GM18951 (cell line): Measurements from ENCODE around the gene MC2R.

Source experiments
- POLR2A ChIP-seq: IDR thresholded peaks from 4 replicates; pipeline ENCODE4 v1.6.1; 2011; ENCODE audit warnings: mild to moderate bottlenecking; ENCODE audit not compliant: insufficient read length, insufficient read depth; ENCODE audit errors: extremely low read depth
- in situ Hi-C: fragments of 300-500 bp; cut with MboI; formaldehyde crosslinking; loops from one replicate; pipeline ENCODE4 v1.12.0; 2022; ENCODE audit warnings: low sequenced_read_pairs, mixed read lengths, inconsistent platforms; ENCODE audit not compliant: unreplicated experiment

MC2R gene

DNA sequence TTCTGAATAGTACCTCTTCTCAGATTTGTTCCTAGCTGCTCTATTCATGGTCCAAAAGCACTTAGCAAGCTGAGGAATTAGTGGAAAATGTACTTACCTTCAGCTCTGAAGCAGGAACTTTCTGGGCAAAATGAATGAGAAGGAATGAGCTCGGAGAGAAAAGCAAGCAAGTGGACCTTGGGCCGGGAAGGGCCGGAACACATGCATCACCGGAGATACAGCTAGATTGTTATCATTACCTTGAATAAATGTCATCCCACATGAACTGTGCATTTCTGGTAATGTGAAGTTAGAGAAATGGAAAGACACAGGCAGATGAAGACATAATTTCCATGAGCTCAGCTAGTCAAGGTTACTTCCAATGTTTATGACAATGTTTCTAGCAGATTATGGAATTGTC lies at the start of gene MC2R:
MC2R (minus strand) TSS at position 146 of the 400 bp plus-strand sequence. CDS start 30,018 bp downstream, outside the sequence.
- TF ChIP-seq POLR2A, result no peak

DNA sequence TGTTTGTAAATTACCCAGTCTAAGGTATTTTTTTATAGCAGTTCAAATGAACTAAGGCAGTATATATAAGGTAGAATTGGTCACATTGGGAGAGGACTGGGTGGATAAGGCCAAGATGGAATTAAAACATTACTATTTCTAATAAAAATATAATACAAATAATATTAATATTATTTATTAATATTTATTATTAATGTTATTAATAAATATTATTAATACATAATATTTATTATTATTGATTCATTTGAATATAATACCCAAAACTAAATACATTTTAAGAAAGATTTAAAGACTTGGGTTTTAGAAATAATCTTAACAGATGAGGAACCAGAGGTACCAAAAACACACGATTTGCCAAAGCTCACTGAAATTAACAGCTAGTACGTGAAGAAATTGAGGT lies 30.5 kb upstream of the MC2R start:
- in situ Hi-C loops, result no loop called here
- TF ChIP-seq POLR2A, result no peak

More for the DNA sequence above, at the start of gene MC2R:
- in situ Hi-C loops, result no loop called here

DNA sequence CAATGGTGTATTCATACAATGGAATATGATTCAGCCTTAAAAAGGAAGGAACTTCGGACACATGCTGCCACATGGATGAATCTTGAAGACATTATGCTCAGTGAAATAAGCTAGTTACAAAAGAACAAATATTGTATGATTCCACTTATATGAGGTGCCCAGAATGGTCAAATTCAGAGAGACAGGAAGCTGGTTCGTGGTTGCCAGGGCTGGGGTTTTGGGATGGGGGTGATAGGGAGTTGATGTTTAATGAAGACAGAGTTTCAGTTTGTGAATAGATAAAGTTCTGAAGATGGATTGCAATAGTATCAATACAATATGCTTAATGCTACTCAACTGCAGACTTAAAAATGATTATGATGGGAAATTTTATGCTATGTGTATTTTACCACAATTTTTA lies 28.0 kb upstream of the MC2R start:
- TF ChIP-seq POLR2A, result no peak
- in situ Hi-C loops, result no loop called here

DNA sequence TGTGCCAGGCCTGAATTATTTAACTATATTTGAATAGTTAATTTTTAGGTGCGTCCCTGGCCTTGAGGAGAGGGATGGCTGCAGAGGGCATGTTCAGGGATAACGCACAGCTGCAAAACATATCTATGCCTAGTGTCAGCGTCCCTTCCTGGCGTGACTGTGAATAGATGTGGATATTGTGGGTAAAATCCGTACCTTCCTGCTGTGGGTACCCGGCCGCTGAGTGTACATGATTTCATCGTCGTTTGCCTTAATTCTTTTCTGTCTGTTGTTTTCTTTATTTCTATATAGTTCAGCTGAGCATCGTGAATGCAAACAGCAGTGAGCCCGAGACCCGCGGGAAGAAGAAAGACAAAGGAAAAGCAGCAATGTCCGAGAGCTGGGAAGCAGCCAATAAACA lies 25.0 kb upstream of the MC2R start:
- TF ChIP-seq POLR2A, result no peak

DNA sequence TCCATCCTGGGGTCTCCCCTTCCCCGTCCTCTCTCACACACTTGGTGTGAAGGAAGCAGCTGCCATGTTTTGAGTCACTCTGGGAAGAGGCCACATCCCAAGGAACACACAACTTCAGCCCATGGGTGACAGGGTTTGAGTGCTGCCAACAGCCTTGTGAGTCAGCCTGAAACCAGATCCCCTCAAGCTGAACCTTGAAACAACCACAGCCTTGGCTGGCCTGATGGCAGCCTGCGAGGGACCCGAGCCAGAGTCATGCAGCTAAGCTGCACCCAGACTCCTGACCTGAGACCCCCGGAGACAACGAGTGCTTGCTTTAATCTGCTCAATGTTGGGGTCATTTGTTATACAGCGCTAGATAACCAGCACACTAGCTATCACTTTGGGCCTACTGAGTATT lies 19.3 kb upstream of the MC2R start:
- TF ChIP-seq POLR2A, result no peak
- in situ Hi-C loops, result no loop called here

More for the DNA sequence above, 25.0 kb upstream of the MC2R start:
- in situ Hi-C loops, result no loop called here

DNA sequence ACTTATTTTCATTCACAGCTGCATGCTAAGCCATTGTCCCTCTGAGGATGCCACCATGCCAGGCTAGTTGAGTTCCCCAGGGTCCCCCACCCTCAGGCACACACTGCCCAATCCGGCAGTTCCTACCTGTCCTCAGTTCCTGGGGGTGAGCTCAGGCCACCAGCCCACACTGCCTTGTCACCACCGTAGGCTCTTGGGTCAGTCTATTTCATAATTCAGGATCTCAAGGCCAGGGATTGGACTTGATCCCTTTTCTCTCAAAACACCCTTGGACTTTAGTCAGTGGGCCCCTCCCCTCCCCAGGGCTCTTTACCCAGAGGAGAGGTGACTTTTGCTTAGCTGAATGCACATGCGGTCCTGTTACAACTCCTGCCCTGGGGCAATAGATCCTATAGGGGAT lies 18.7 kb upstream of the MC2R start:
- in situ Hi-C loops, result no loop called here

DNA sequence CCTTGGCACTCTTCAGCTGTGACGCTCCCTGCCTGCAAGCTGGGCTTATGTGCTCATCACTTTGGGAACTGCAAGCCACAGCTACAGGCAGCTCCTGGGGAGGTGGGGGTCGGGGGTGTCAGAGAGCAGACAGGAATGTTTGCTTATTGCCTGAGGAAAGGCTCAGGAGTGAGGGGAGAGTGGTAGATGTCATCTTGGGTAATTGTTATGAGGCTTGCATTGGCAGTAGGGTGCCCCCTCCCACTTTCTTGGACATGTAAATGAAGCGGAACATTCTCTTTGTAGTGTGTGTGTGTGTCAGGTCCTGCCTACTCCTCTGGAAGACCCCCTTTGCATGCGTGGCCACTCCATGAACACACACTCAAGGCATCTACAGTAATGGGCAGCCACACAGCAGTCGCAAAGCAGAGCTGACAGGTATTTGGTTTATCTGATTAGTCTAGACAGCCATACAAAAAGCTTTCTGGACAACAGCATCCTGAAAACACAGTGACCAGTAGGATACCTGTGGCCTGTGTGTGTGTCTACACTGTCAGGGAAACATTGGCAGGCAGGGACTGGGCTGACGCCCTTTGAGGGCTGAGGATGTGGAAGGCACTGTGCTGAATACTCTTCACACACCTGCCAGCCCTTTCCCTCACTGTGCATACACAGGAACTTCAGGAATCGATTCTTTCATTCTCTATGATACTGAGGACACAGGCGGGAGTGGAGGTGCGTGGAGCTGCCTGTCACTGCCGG lies 17.1 kb upstream of the MC2R start:
- in situ Hi-C loops, result no loop called here
- TF ChIP-seq POLR2A, result no peak

More for the DNA sequence above, 18.7 kb upstream of the MC2R start:
- no peak for TF ChIP-seq POLR2A

DNA sequence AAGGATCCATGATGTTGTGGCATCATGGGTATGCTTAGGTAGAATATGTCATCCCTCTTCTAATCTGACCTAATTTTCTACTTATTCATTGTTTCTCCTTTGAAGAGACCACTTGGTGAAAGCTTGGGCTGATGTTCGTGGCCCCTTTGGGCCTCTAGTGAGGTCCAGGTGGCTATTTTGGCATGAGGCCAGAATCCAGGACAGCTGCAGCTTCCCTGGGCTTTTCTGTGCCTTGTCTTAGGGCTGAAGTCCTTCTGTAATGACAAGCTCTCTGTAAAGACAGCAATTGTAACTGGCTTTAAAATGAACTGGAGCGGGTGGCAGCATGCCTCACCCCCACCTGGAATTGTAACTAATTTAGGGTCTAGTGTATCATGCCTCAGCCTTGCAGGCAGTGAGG lies 15.6 kb upstream of the MC2R start:
- TF ChIP-seq POLR2A, result no peak
- in situ Hi-C loops, result no loop called here

DNA sequence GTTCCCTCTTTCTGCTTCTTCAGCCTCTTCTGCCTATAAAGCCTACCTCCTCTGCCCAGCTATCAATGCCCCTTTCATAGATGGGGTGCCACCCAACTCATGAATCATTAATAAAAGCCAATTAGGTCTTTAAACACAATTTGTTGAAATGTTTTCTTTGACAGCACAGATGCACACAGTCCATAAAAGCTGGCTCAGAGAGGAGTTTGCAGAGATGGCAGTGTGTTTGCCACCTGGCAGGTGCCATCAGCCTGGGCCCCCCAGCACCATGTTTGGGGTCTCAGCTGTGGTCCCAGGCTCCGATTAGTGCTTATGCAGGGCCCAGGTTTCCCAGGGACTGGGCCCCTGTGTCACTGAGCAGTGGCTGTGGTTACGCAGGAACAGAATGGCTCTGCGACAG lies 7.9 kb upstream of the MC2R start:
- in situ Hi-C loops, result no loop called here
- no peak for TF ChIP-seq POLR2A

DNA sequence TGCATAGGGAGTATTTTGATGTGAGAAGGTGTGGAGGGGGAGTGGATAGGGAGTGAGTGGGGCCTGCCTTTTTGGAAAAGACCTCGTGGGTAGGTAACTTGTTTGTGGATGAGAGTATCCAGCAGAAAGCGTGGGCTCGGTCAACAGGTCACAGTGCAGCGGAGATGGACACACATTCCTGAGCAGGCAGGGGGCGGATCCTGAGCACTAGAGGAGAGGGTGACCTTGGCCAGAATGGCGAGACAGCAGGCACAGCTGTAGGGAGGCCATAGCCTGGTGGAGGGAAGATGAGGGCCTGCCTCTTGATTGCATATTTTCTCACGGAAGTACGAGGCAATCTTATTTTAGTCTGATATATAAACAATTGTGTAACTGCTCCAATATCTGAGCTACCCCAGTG lies 3.6 kb upstream of the MC2R start:
- in situ Hi-C loops, result no loop called here
- no peak for TF ChIP-seq POLR2A

DNA sequence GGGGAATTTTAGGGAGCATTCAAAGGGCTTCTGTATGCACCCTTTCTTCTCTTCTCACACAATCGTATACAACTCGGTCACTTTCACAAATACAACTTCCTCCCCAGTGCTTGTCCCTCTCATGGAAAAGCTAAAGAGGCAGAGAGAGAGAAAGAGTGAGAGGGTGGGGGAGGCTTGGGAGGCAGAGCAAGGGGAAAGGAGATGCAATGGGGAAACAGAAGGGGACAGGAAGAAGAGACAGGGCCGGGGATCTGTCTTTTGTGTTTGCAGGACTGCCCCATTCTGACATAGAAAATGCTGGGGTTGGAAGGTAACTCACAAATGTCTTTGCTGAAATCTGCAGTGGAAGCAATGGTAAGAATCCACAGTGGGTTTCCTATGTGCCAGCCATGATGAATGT lies 2.1 kb upstream of the MC2R start:
- in situ Hi-C loops, result no loop called here
- no peak for TF ChIP-seq POLR2A

DNA sequence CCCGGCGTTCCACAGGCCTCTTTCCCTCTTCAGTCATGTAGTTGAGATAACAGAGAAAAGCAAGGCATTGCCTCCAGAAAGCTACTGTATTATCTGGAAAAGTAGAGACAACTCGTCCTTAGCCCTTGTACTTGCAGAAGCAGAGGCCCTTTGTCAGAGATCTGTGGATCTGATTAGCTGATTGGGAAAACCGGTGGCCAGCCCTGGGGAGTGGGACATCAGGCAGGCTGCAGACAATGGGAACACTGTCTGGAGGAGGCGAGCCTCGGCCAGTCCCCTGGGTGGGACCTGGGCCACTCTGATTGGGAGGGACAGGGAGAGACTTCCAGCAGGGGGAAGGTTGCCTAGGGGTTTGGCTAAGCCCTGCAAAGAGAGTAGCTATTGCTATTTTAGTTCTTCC lies 1.2 kb upstream of the MC2R start:
- in situ Hi-C loops, result no loop called here
- TF ChIP-seq POLR2A, result no peak

DNA sequence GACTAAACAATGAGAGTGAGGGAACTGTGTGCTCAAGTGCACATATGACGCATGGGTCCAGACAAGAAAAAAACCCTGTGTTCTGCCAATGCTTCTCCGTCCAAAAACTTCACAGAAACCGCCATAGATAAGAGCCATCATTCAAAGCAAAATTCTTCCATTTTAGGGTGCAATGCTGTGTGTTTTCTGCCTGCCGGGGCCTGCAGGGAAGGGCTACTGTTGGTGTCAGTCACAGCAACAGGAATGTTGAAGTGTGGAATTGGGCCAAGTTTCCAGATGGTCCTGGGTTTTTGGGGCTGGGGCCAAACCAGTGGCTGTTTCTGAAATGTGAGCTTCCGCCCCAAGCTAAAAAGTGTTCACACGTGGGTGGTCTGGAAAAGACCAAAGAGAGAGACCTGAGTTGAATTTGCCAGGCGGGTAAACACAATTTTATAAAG lies 677 bp upstream of the MC2R start:
- no peak for TF ChIP-seq POLR2A

DNA sequence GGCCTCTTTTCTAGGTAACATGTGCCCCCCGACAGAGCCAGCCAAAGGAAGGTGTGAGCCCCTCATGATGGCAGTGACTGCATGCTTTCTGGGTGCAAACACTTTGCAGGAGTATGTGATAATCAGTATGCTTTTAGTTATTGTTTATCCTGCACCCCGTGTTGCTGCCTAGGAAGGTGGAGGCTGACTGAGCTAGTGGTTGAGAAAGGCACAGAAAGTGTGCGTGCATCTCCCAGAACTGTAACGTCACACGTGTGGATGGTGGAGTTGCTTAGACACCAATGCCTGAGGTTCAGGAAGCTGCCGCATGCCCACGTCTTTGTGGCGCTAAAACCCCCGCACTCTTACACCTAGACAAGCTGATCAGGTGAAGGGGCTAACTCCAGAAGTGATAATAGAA lies 580 bp downstream of the MC2R start:
- in situ Hi-C loops, result no loop called here
- no peak for TF ChIP-seq POLR2A

More for the DNA sequence above, 677 bp upstream of the MC2R start:
- in situ Hi-C loops, result no loop called here
